Kidney (tissue), 14 donors: Measurements from ENCODE around the gene WDR45B. TPM values are rescaled to one million over a fixed set of nuclear protein-coding genes. Genes with fewer than 3 reads are reported as not detected.

ENCODE experiments used
- DNase-seq, 5 donors: peaks; one replicate each; pipeline ENCODE4 v3.0.0-alpha.2; 2013 to 2020
- FAIRE-seq: peaks from 2 replicates; lab custom pipeline; 2012; peaks lifted over from hg19 to GRCh38; lab: Jason Lieb, UNC
- H3K27ac ChIP-seq, 2 donors: one replicate each; pipeline ENCODE4 v1.7.0; 2013; ENCODE audit warnings: low read depth in 2 of 2, low read length in 2 of 2, inconsistent platforms in 1 of 2
- H3K27me3 ChIP-seq: one replicate; pipeline ENCODE4 v1.7.1; 2013; ENCODE audit warnings: low read length, inconsistent platforms; ENCODE audit not compliant: control insufficient read depth, insufficient read depth
- H3K36me3 ChIP-seq, 3 donors: one replicate each; pipeline versions ENCODE4 v1.7.0 to v1.7.1; 2013; ENCODE audit warnings: low read length in 3 of 3, control low read depth in 1 of 3, inconsistent platforms in 1 of 3; ENCODE audit not compliant: insufficient read depth in 3 of 3, control insufficient read depth in 2 of 3
- H3K4me1 ChIP-seq, 3 donors: one replicate each; pipeline versions ENCODE4 v1.7.0 to v1.7.1; 2013; ENCODE audit warnings: low read length in 3 of 3, inconsistent platforms in 1 of 3, low read depth in 1 of 3; ENCODE audit not compliant: control insufficient read depth in 2 of 3, insufficient read depth in 2 of 3
- H3K4me3 ChIP-seq, 3 donors: one replicate each; pipeline versions ENCODE4 v1.7.0 to v1.8.1; 2013; ENCODE audit warnings: low read length in 3 of 3, control low read depth in 1 of 3, inconsistent platforms in 1 of 3
- H3K9ac ChIP-seq, 3 donors: one replicate each; pipeline versions ENCODE4 v1.7.0 to v1.7.1; 2013; ENCODE audit warnings: low read length in 3 of 3, control low read depth in 1 of 3, inconsistent platforms in 1 of 3
- H3K9me3 ChIP-seq, 3 donors: one replicate each; pipeline versions ENCODE4 v1.7.0 to v1.7.1; 2013; ENCODE audit warnings: low read length in 3 of 3, control low read depth in 1 of 3, inconsistent platforms in 1 of 3; ENCODE audit not compliant: control insufficient read depth in 2 of 3, insufficient read depth in 1 of 3
- CTCF ChIP-seq: IDR thresholded peaks from 3 replicates; pipeline ENCODE4 v1.5.1; 2012; ENCODE audit warnings: mild to moderate bottlenecking, moderate library complexity, borderline replicate concordance; ENCODE audit not compliant: insufficient read depth; ENCODE audit errors: extremely low read depth
- intact Hi-C: fragments of 100-400 bp; cut with DNase I; formaldehyde crosslinking; loops from one replicate; pipeline ENCODE4 v1.11.1; 2022
- polyA plus RNA-seq: library from polyadenylated mRNA; stranded (reverse); fragments of 350-450 nt; fragmentation: Illumina TruSeq; extraction: RNeasy Lipid Tissue Mini Kit (QIAGEN cat#74804); gene quantifications from one replicate; pipeline ENCODE4 v1.2.3, GENCODE V29; 2014; ENCODE audit warnings: low read depth, low replicate concordance; ENCODE audit not compliant: insufficient read depth
- total RNA-seq: library from RNA; stranded (reverse); fragmentation: NEBNext Ultra II Directional; extraction: Animal tissue kit (Norgen Biotek cat#: 25700); gene quantifications from one replicate; pipeline ENCODE4 v1.2.1, GENCODE V29; 2021
- donor health status: control.
- donor health status: control.
- donor health status: control.
- donor health status: control.
- donor health status: control.
- donor health status: DM: yes; HTN: yes; CAD: no.
- donor health status: Normal renal cell carcinoma (clear cell type).

WDR45B gene
- total and polyA plus RNA-seq, 2 donors from 2014 or later, result 64.7 to 65.4 TPM

GRCh38 chr17:82632451-82632850 is 15.8 kb downstream of the WDR45B start:
- FAIRE-seq, result no peak
- TF ChIP-seq CTCF, result no peak
- Histone ChIP-seq H3K27ac (no peak overlapping the region), H3K36me3 (peaks cover 2 to 9% (median 4%) of the 10 kb centered on the region in 3 donors), H3K4me1 (no peaks in the 10 kb centered on the region), H3K9me3 (no peaks in the 10 kb centered on the region), H3K27me3 (no peaks in the 10 kb centered on the region), H3K4me3 (no peak overlapping the region), H3K9ac (no peak overlapping the region)
- peak in 1 of 5 donors; percentile 1 for DNase-seq
- intact Hi-C loops, result no loop called here

- FAIRE-seq (no peak), DNase-seq (no peak)
- TF ChIP-seq CTCF, result no peak
- H3K27me3 ChIP-seq, result no peaks in the 10 kb centered on the region
- intact Hi-C loops, result no loop called here
- H3K9me3 ChIP-seq, result no peaks in the 10 kb centered on the region
- no peak overlapping the region for H3K9ac ChIP-seq
- H3K36me3 ChIP-seq, result peaks cover 0 to 13% (median 7%) of the 10 kb centered on the region in 3 donors
- H3K4me3 ChIP-seq, result no peak overlapping the region
- H3K4me1 ChIP-seq, result no peaks in the 10 kb centered on the region
- H3K27ac ChIP-seq, result no peak overlapping the region
Observed at GRCh38 chr17:82631544-82631943, 16.7 kb downstream of the WDR45B start.

- intact Hi-C loops, result no loop called here
- no peak for FAIRE-seq
Observed at GRCh38 chr17:82630212-82630611, 18.0 kb downstream of the WDR45B start.

More at GRCh38 chr17:82630212-82630611, 18.0 kb downstream of the WDR45B start:
- Histone ChIP-seq H3K9me3 (no peaks in the 10 kb centered on the region), H3K9ac (no peak overlapping the region), H3K36me3 (peaks cover 4 to 23% (median 7%) of the 10 kb centered on the region in 3 donors), H3K27me3 (no peaks in the 10 kb centered on the region), H3K4me3 (no peak overlapping the region), H3K27ac (no peak overlapping the region), H3K4me1 (no peaks in the 10 kb centered on the region)
- TF ChIP-seq CTCF, result no peak
- DNase-seq, result no peak
